Astrocyte (in vitro differentiated cells and primary cell): ENCODE results near the gene MPP1. TPM values are rescaled to one million over a fixed set of nuclear protein-coding genes. Genes with fewer than 3 reads are reported as not detected.

ENCODE experiments used
- DNase-seq: peaks from one replicate; pipeline ENCODE4 v3.0.0-alpha.2; 2010; ENCODE audit warnings: low read depth
- FAIRE-seq: peaks from 2 replicates; lab custom pipeline; 2011; peaks lifted over from hg19 to GRCh38; lab: Jason Lieb, UNC
- H2AFZ ChIP-seq: 2 replicates; pipeline ENCODE4 v1.6.0; 2012; ENCODE audit warnings: low read depth, low read length, inconsistent platforms
- H3K27ac ChIP-seq: 2 replicates; pipeline ENCODE4 v1.5.1; 2011; ENCODE audit warnings: low read depth, low read length, inconsistent platforms
- H3K27me3 ChIP-seq: 2 replicates; pipeline ENCODE4 v1.6.0; 2011; ENCODE audit warnings: low read length, inconsistent platforms; ENCODE audit not compliant: insufficient read depth
- H3K36me3 ChIP-seq: 2 replicates; pipeline ENCODE4 v1.5.1; 2011; ENCODE audit warnings: low read length, inconsistent platforms; ENCODE audit not compliant: insufficient read depth
- H3K4me1 ChIP-seq: 2 replicates; pipeline ENCODE4 v1.5.1; 2011; ENCODE audit warnings: low read length, inconsistent platforms; ENCODE audit not compliant: insufficient read depth
- H3K4me2 ChIP-seq: 2 replicates; pipeline ENCODE4 v1.6.0; 2012; ENCODE audit warnings: low read length, inconsistent platforms
- H3K4me3 ChIP-seq: 2 replicates; pipeline ENCODE4 v1.5.1; 2011; ENCODE audit warnings: low read depth, mild to moderate bottlenecking, low read length, inconsistent platforms; ENCODE audit not compliant: insufficient read depth
- H3K79me2 ChIP-seq: 2 replicates; pipeline ENCODE4 v1.6.0; 2012; ENCODE audit warnings: mild to moderate bottlenecking, low read length, inconsistent platforms; ENCODE audit not compliant: insufficient read depth
- H3K9ac ChIP-seq: 2 replicates; pipeline ENCODE4 v1.6.0; 2012; ENCODE audit warnings: mild to moderate bottlenecking, low read length, inconsistent platforms
- H3K9me3 ChIP-seq: 2 replicates; pipeline ENCODE4 v1.5.1; 2012; ENCODE audit warnings: low read depth, mild to moderate bottlenecking, low read length, inconsistent platforms; ENCODE audit not compliant: insufficient read depth
- H4K20me1 ChIP-seq: 2 replicates; pipeline ENCODE4 v1.6.0; 2012; ENCODE audit warnings: low read length, inconsistent platforms; ENCODE audit not compliant: insufficient read depth
- H3K27ac Mint-ChIP-seq: one replicate; pipeline ENCODE4 v1.8.0; 2021; ENCODE audit warnings: mild to moderate bottlenecking, mixed read lengths; ENCODE audit not compliant: unreplicated experiment
- H3K27me3 Mint-ChIP-seq: one replicate; pipeline ENCODE4 v1.8.0; 2021; ENCODE audit warnings: low read depth, mixed read lengths; ENCODE audit not compliant: unreplicated experiment
- H3K36me3 Mint-ChIP-seq: one replicate; pipeline ENCODE4 v1.8.0; 2021; ENCODE audit warnings: low read depth, mixed read lengths; ENCODE audit not compliant: unreplicated experiment
- H3K4me1 Mint-ChIP-seq: one replicate; pipeline ENCODE4 v1.8.0; 2021; ENCODE audit warnings: low read depth, mixed read lengths; ENCODE audit not compliant: unreplicated experiment
- H3K4me3 Mint-ChIP-seq: one replicate; pipeline ENCODE4 v1.8.0; 2021; ENCODE audit warnings: mild to moderate bottlenecking, moderate library complexity, mixed read lengths; ENCODE audit not compliant: unreplicated experiment
- H3K9me3 Mint-ChIP-seq: one replicate; pipeline ENCODE4 v1.8.0; 2021; ENCODE audit warnings: mild to moderate bottlenecking, mixed read lengths; ENCODE audit not compliant: unreplicated experiment
- EZH2 ChIP-seq: IDR thresholded peaks from 2 replicates; pipeline ENCODE4 v1.6.1; 2012; ENCODE audit warnings: mild to moderate bottlenecking, low read length, inconsistent platforms; ENCODE audit not compliant: insufficient read depth
- total RNA-seq: library from RNA; stranded (reverse); gene quantifications from 2 replicates; pipeline ENCODE4 v1.2.1, GENCODE V29; 2021
- TF ChIP-seq, protein P1 (sequence below): IDR thresholded peaks from 2 replicates; pipeline ENCODE4 v1.5.1; 2011; ENCODE audit warnings: low read depth, mild to moderate bottlenecking, inconsistent platforms, low read length, moderate library complexity; ENCODE audit not compliant: insufficient read depth

Gene MPP1
- total RNA-seq, 1 donor from 2014 or later: 9.0 TPM

DNA sequence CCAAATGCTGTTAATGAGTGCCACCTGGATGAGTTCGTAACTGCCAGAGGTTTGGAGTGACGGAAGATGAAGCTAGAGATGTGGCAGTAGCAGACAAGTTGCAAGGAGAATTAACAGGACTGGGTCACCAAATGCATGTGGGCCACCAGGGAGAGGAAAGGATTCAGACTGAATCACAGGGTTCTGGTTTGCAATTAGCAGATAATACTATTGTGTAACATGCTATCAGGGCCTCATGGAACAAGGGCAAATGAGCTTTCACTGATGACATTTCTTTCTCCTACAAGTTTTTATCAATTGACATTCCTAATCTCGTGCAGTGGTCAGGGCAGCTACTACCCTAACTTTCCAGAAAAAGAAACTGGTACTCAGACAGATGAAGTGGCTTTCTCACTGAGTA lies 75.8 kb downstream of the MPP1 start:
- TF ChIP-seq EZH2: no peak
- TF ChIP-seq, protein P1, sequence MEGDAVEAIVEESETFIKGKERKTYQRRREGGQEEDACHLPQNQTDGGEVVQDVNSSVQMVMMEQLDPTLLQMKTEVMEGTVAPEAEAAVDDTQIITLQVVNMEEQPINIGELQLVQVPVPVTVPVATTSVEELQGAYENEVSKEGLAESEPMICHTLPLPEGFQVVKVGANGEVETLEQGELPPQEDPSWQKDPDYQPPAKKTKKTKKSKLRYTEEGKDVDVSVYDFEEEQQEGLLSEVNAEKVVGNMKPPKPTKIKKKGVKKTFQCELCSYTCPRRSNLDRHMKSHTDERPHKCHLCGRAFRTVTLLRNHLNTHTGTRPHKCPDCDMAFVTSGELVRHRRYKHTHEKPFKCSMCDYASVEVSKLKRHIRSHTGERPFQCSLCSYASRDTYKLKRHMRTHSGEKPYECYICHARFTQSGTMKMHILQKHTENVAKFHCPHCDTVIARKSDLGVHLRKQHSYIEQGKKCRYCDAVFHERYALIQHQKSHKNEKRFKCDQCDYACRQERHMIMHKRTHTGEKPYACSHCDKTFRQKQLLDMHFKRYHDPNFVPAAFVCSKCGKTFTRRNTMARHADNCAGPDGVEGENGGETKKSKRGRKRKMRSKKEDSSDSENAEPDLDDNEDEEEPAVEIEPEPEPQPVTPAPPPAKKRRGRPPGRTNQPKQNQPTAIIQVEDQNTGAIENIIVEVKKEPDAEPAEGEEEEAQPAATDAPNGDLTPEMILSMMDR: no peak
- Histone ChIP-seq H3K4me3 (no peak overlapping the region), H2AFZ (no peak overlapping the region), H3K4me1 (peaks cover 56% of the 10 kb centered on the region), H4K20me1 (no peaks in the 10 kb centered on the region), H3K36me3 (no peaks in the 10 kb centered on the region), H3K27ac (no peak overlapping the region), H3K9ac (no peak overlapping the region), H3K79me2 (no peaks in the 10 kb centered on the region), H3K27me3 (no peaks in the 10 kb centered on the region), H3K9me3 (no peaks in the 10 kb centered on the region), H3K4me2 (peak overlapping the region; percentile 39)
- FAIRE-seq: no peak
- Mint-ChIP-seq H3K27me3 (no peaks in the 10 kb centered on the region), H3K4me1 (peaks cover 58% of the 10 kb centered on the region), H3K4me3 (no peak overlapping the region), H3K27ac (no peak overlapping the region), H3K36me3 (no peaks in the 10 kb centered on the region), H3K9me3 (peaks cover 2% of the 10 kb centered on the region)
- no peak for DNase-seq

Other genes starting within 250 kb of the MPP1 start
- not detected in 2 replicates for gene CTAG1A, start 220.4 kb downstream of the MPP1 start, total RNA-seq
- gene CTAG1B, start 186.2 kb downstream of the MPP1 start, total RNA-seq: not detected in 2 replicates
- not detected in 2 replicates for gene CTAG2, start 151.9 kb downstream of the MPP1 start, total RNA-seq
- gene GAB3, start 54.4 kb downstream of the MPP1 start, total RNA-seq: 1.7 TPM in 2 replicates
- 52.0 and 60.5 TPM in 2 replicates for gene DKC1, start 42.6 kb downstream of the MPP1 start, total RNA-seq
- not detected in 2 replicates for gene SMIM9, start 29.2 kb upstream of the MPP1 start, total RNA-seq
- 24.8 and 25.6 TPM in 2 replicates for gene F8A1, start 80.9 kb upstream of the MPP1 start, total RNA-seq
- gene F8, start 217.2 kb upstream of the MPP1 start, total RNA-seq: 2.5 TPM in 2 replicates
- gene FUNDC2, start 221.4 kb upstream of the MPP1 start, total RNA-seq: 45.8 and 49.5 TPM in 2 replicates